GM18502 (cell line): ENCODE results near the gene APBA2.
"Not testable (repeated sequence)": the region's sequence is repeated elsewhere in the genome, so short reads cannot be mapped to it uniquely, and the experiment has no call there.

Experiments used
- ATAC-seq: cut with Tn5 transposase; IDR thresholded peaks from one replicate; pipeline ENCODE4 v1.9.1; 2021; ENCODE audit warnings: mild to moderate bottlenecking; ENCODE audit not compliant: unreplicated experiment, poor library complexity

Gene APBA2

DNA sequence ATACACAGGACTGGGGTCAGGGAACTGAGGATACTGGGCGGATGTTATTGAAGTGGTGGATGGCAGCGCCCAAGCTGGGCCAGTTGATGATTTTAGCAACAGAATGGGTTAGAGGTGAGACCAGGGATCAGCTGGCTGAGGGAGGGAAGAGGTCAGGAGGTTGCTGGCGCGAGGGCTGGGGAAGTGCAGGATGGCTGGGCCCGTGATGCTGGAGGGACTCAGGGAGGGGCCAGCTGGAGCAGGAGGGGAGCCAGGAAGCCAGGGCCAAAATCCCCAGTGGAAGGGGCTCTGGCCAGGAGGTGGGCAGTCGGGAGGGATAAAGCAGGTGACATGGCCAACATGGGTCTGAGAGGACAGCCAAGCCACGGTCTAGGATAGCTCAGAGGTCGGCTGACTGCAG, 205.9 kb downstream of the APBA2 start:
- no peak for ATAC-seq

DNA sequence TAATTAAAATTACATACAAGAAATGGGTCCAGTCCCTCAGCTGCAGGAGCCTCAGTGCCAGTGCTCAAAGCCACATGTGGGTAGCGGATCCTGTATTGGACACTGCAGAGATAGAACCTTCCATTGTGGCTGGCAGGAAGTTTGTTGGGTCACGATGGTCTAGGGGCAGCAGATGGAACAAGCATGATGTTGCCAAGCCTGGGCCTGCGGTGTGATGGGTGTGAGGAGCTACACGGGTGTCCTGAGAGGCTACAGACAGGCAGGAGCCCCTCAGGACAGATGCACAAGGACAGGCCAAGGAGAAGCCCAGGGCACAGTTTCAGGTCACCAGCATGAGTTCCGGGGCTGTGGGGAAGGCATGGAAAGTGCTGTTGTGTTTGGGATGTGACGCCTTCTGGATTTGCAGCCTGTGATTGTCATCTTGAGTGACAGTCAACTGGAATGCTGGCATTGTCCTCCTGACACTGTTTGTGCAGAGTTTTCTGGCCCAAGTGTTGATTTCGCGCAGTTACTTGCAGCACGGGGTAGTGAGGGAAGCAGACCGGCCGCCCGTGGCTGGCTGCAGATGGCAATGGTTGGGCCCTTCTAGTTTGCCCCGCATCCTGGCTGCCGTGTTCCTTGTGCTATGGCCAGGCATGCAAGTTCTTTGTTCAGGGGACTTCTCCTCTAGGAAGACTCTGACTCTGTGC, 206.7 kb downstream of the APBA2 start:
- ATAC-seq: no peak

DNA sequence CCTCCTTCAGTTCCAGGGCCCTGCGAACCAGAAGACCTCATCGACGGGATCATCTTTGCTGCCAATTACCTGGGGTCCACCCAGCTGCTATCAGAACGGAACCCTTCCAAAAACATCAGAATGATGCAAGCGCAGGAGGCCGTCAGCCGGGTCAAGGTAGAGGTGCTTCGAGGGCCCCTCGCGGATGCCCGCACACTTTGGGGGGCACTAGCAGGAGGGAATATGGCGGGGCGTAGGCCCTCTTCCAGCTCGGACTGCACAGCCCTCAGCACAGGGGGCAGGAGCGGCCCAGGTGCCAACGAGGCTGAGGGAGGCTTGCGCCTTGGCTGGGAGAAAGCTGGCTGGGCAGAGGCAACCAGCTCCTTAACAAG, 207.3 kb downstream of the APBA2 start:
- ATAC-seq: no peak

DNA sequence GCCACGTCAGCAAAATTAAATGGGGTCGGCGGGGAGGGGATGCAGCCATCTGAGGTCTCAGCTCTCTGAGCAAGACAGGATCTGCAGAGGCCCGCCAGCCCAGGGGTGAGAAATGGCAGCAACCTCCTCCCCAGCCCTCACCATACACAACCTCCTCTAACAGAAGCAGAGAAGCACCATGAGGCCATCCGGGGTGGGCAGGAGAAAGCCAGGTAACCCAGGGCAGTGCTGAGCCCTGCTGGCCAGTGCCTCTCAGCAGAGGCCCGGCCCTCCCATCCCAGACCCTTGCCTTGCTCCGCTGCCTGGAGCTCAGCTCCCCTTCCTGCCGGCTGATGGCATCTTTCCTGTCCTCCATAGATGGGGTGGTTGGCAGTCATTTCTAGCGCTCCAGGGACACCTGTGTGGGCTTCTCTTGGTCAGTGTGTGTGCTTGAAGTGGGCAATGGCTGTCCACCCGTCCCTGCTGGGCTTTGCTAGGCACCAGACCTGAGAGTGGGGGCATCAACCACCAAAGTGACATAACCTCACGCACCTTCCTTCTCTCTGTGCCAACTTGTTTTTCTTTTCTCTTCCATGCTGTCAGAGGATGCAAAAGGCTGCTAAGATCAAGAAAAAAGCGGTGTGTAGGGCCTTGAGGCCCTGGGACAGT, 208.0 kb downstream of the APBA2 start:
- ATAC-seq: no peak

DNA sequence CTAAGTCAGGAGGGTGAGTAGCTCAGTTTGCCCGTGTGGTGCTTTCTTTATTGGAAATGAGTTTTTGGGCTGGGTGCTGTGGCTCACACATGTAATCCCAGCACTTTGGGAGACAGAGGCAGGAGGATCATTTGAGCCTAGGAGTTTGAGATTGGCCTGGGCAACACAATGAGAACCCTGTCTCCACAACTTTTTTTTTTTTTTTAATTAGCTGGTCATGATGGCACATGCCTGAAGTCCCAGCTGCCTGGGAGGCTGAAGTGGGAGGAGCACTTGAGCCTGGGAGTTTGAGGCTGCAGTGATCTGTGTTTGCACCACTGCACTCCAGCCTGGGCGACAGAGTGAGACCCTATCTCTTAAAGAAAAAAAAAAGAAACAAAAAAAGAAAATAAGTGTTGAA, 208.9 kb downstream of the APBA2 start:
- no peak for ATAC-seq

DNA sequence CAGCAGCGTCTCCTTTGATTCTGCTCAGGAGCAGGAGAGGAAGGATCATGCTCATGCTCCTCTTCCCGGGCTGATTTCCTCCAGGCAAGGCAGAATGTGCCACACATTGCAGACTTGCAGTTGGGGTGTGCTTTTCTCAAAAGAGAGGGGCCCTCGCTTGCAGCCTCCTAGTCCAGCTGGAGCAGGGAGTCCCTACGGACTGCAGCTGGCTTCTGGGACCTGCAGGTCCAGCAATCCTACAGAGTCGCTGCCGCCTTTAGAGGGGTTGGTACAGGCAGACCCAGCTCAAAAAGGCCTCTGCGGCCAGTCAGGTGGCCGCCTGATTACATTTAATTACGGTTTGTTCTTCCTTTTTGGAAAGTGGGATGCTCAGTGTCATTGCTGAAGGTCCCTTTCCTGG, 210.0 kb downstream of the APBA2 start:
- no peak for ATAC-seq

DNA sequence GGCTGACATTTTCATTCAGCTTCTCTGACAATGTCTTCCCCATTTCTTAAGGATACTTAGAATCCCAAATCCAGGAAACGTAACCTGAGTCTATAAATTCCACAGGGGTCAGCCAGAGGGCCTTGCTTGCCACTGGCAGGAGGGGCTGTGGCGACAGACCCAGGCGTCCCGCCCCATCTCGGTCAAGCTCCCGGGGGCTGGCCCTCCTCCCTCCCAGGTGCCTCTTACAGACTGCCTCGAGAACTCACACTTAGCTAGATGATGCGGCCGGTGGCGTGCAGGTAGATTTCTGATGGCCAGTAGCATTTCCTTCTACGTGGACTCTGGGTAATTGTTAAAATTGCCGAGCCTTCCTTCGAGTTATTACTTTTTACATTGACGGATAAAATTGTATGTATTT, 211.4 kb downstream of the APBA2 start:
- no peak for ATAC-seq

DNA sequence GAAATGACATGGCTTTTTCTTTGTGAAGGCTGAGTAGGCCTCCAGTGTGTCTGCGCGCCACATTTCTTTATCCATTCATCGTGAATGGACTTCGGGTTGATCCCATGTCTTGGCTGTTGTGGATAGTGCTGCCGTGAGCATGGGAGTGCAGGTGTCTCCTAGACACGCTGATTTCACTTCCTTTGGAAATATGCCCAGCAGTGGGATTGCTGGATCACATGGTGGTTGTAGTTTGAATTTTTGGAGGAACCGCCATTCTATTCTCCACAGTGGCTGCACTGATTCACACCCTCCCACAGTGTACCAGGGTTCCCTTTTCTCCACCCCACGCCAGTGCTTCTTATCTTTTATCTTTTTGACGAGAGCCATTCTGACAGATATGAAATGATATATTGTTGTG, 212.2 kb downstream of the APBA2 start:
- no peak for ATAC-seq

DNA sequence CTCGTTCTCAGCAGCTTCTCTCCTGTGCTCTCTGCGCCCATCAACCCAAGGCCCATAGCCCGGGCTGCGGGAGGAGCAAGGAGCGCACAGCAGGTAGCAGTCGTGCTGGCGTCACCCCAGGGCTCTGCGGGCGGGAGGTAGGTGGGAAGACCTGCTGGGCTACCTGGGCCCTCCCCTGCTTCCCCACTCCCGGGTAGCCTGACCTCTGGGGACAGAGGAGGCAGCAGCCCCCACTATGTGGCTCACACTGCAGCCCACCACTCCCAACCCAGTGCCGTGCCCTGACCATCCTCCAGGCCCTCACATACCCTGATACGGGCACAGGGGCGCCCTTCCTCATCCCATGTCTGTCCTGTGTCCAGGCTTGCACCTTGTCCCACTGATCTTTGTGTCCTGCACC, 212.9 kb downstream of the APBA2 start:
- no peak for ATAC-seq

DNA sequence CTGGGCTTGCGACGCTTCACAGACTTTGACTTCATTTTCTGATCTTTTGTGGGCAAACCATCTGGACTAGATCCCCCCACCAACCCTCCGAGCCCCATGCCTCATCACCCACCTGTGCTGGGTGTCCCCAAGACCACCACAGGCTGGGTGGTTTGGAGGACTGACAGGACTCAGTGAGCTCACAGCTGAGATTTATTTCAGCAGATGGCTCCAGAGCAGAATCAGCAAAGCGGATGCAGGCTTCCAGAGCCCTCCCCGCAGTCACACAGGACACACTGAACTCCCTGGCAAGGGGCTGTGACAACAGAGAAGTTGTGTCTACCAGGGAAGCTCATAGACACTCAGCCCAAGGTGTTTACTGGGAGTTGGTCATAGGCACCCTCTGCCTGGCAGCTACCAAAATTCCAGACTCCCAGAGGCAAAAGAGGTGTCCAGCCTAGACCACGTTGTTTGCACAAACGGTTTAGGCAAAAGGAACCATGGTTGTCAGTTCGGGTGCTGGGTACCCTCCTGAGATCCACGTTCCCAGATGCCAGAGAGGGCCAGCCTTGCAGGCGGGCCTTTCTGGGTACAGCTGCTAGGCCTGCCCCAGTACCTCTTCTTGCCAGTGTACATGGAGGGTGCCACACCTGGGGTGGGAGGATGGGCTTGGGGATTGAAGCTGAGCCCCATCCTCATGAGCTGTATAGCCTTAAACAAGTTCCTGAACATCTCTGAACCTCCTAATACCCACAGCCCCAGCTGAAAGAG, 213.5 kb downstream of the APBA2 start:
- no peak for ATAC-seq

DNA sequence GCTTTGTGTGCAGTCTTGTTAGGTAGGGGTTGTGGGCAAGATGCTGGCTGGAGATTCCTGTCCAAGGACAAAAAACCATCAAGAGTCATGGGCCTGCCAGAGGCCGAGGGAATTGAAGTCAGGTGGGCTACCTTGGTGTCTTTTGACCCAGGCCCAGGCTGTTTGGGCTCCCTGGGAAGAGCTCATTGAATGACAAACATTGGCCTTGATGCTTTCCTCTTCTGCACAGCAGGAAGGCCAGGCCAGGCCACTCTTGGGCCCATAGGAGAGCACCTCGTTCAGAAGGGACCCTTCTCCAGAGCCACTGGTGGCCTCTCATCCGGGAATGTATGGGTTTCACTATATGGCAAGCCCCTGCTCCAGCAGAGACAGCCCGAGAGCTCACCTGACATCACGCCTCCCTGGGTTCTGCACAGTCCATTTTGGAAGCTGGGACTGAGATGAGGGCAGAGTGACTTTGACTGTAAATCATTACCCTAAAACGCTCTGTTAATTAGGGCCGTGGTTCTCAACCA, 214.8 kb downstream of the APBA2 start:
- no peak for ATAC-seq

DNA sequence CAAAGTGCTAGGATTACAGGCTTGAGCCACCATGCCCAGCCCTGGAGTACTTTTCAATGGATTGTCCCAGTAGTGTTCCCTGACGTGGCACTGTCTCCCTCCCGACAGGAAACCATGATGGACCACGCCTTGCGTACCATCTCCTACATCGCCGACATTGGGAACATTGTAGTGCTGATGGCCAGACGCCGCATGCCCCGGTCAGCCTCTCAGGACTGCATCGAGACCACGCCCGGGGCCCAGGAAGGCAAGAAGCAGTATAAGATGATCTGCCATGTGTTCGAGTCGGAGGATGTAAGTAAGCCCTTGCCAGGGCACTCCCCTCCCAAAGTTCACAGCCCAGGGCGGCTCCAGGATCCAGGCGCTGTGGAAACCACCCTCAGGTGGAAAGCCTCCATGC, 215.7 kb downstream of the APBA2 start:
- no peak for ATAC-seq

DNA sequence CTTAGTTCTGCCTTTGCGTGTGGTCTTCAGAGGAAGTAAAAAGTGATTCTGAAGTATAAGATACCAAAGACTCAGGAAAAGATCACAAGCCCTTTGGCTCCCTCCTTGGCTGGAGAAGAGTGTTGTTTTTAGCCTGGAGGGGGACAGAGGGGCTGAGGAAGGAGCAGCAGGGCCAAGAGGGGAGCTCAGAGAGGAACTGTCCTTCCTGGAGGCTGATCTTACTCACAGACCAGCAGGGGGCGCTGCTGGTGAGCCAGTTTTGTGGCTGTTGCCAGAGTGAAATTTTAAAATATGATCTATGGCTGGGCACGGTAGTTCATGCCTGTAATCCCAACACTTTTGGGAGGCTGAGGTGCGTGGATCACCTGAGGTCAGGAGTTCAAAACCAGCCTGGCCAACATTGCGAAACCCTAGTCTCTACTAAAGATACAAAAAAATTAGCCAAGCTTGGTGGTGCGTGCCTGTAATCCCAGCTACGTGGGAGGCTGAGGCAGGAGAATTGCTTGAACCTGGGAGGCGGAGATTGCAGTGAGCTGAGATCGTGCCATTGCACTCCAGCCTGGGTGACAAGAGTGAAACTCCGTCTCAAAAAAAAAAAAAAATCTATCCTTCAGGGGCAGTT, 216.5 kb downstream of the APBA2 start:
- not testable (repeated sequence) for ATAC-seq

DNA sequence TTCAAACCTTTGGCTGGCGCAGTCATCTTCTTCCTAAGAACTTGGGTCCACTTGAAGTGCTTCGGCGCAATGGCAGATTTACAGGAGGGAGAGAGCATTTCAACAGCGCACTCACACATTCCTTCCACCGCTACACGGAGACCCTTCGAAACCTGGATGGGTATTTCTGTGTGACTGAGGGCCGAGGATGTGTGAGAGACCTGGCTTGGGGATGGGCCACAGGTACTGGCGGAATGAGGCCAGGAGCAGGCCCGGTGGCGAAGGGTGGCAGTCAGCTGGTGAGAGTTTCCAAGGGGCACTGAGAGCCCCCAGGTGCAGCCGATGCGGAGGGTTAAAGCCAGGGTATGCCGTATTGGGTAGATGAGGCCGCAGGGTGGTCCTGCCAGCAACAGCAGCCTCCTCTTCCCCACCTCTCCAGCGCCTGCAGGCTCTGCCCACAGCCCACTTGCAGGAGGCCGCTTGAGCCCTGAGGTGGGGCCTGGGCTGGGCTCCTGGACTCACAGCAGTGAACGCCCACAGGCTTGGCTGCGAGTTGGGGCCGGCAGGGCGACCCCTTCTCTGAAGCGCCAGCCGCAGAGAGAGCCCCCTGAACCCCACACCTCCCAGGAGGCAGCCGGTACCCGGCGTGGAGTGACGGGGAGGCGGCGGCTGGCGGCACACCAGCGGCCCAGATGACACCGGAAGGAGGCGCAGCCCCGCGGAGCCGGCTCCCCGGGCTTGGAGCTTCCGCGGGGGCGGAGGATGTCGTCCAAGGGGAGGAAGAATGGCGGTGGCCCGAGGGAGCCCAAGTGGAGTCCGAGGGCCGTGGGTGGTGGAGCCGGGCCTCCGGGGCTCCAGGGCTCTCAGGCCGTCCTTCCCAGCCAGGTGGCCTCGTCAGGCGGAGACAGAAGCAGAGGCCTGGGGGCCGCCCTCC, 217.4 kb downstream of the APBA2 start:
- ATAC-seq: no peak

DNA sequence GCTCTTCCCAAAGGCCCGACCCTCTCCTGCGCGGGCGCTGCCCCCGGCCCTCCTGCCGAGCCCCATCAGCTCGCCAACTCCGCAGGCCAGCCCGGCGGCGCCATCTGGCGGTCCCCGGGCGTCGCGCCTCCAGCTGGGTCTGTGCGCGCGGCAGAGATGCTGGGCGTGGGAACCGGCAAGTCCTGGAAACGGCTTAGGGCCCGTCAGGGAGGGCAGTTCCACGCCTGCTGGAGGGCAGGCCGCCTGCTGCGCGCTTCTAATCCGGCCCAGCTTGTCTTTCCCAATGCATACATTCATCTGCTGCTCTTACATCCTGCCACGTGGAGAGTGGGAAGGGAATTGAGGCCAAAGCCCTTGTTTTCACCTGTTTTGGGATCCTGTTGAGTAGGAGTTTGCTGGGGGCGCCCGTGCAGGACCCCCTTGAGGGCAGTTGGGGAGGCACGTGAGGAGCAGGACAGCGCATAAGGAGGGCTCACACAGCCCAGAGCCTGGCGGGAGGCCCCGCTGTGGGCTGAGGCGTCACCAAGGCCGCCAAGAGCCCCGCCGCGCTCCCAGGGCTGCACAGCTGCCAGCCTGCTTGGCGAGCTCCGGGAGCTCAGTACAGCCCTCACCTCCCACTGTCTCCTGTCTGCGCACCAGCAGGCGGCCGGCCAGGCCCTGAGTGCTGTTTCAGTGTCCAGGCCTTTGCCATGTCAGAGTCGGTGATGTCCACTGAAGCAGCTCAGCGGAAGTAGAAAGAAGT, 218.2 kb downstream of the APBA2 start:
- ATAC-seq: no peak

DNA sequence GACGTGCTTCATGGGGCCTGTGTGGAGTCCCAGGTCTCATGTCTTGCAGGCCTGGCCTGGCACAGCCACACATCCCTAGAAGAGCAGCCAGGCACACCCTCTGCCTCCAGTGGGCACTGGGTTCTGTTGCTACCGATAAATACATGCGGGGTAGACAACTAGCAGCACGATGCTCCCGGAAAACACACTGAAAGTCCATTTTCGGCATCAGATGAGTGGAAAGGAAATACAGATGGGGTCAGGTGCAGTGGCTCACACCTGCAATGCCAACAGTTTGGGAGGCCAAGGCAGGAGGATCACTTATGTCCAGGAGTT, 218.7 kb downstream of the APBA2 start:
- no peak for ATAC-seq

DNA sequence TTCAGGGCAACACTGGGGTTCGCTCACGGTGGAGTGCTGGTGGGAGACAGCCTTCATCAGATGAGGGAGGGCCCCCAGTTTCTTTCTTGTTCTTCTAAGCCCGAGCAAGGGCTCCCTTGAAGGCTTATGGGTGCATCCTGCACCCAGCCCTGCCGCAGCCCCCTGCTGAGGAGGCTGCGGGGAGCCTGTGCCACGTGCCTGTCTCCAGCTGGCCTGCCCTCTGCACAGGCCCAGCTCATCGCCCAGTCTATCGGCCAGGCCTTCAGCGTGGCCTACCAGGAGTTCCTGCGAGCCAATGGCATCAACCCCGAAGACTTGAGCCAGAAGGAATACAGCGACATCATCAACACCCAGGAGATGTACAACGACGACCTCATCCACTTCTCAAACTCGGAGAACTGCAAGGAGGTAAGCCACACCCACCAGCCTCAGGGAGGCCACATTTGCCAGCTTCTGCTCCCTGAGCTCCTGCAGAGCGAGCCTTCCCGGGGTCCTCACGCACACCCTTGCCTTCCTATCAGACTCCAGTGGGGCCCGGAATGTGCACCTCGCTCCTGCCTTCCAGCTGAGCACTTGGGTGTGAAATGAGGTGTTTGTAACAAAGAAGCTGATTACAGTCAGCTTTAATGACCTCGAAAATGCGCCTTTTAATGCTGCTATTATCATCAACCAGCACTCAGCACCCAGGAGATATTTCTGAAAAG, 219.5 kb downstream of the APBA2 start:
- no peak for ATAC-seq

DNA sequence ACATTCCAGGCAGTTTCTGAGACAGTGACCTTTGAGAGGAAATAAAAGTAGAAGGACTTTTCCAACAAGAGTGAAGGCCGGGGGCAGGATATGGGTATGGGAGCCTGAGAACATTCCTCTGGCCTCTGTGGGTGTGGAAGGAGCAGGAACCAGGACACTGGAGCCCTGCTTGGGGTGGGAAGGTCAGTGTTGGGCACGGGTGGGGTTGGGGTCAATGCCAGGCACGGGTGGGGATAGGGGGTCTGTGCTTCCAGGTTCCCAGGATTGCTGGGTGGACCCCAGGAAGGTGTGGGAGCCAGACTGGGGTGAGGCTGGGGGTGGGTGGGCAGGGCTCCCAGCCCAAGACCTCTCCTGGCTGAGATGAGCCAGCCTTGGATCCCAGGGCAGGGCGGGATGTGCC, 220.3 kb downstream of the APBA2 start:
- ATAC-seq: no peak
